ENCODE measurements around the gene PDE4D.

PDE4D gene

GRCh38 chr5:59628062-59628828 is 265.3 kb downstream of the PDE4D start:
- H3K27ac ChIP-seq: no peak overlapping the region
- no peak for TF ChIP-seq CTCF (IDR thresholded peaks at IDR 0.05)
- TF ChIP-seq ZFX (IDR thresholded peaks at IDR 0.05; ENCODE audit: borderline replicate concordance): no peak

- H3K27ac ChIP-seq: no peak overlapping the region
- TF ChIP-seq CTCF (IDR thresholded peaks at IDR 0.05) (no peak), ZFX (IDR thresholded peaks at IDR 0.05; ENCODE audit: borderline replicate concordance) (no peak)
Observed at GRCh38 chr5:59624898-59625297, 268.6 kb downstream of the PDE4D start.

GRCh38 chr5:59622848-59623247 is 270.7 kb downstream of the PDE4D start:
- TF ChIP-seq ZFX (IDR thresholded peaks at IDR 0.05; ENCODE audit: borderline replicate concordance) (no peak), CTCF (IDR thresholded peaks at IDR 0.05) (no peak)
- H3K27ac ChIP-seq: no peak overlapping the region

- no peak for TF ChIP-seq ZFX (IDR thresholded peaks at IDR 0.05; ENCODE audit: borderline replicate concordance)
- TF ChIP-seq CTCF (IDR thresholded peaks at IDR 0.05): no peak
- no peak overlapping the region for H3K27ac ChIP-seq
Observed at GRCh38 chr5:59621477-59621876, 272.0 kb downstream of the PDE4D start.

GRCh38 chr5:59620535-59621212 is 272.9 kb downstream of the PDE4D start:
- TF ChIP-seq CTCF (IDR thresholded peaks at IDR 0.05) (no peak), ZFX (IDR thresholded peaks at IDR 0.05; ENCODE audit: borderline replicate concordance) (no peak)
- no peak overlapping the region for H3K27ac ChIP-seq

- TF ChIP-seq CTCF (IDR thresholded peaks at IDR 0.05): no peak
- TF ChIP-seq ZFX (IDR thresholded peaks at IDR 0.05; ENCODE audit: borderline replicate concordance): no peak
Observed at GRCh38 chr5:59618644-59619043, 274.9 kb downstream of the PDE4D start.

GRCh38 chr5:59617186-59617771 is 276.2 kb downstream of the PDE4D start:
- TF ChIP-seq CTCF (IDR thresholded peaks at IDR 0.05) (no peak), ZFX (IDR thresholded peaks at IDR 0.05; ENCODE audit: borderline replicate concordance) (no peak)
- no peak overlapping the region for H3K27ac ChIP-seq

More at GRCh38 chr5:59618644-59619043, 274.9 kb downstream of the PDE4D start:
- no peak overlapping the region for H3K27ac ChIP-seq

All from 22Rv1 (cell line).